ENCODE results near the gene SYCE3.
"Not testable (repeated sequence)": the region's sequence is repeated elsewhere in the genome, so short reads cannot be mapped to it uniquely, and the experiment has no call there.

The SYCE3 gene, protein sequence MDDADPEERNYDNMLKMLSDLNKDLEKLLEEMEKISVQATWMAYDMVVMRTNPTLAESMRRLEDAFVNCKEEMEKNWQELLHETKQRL

DNA sequence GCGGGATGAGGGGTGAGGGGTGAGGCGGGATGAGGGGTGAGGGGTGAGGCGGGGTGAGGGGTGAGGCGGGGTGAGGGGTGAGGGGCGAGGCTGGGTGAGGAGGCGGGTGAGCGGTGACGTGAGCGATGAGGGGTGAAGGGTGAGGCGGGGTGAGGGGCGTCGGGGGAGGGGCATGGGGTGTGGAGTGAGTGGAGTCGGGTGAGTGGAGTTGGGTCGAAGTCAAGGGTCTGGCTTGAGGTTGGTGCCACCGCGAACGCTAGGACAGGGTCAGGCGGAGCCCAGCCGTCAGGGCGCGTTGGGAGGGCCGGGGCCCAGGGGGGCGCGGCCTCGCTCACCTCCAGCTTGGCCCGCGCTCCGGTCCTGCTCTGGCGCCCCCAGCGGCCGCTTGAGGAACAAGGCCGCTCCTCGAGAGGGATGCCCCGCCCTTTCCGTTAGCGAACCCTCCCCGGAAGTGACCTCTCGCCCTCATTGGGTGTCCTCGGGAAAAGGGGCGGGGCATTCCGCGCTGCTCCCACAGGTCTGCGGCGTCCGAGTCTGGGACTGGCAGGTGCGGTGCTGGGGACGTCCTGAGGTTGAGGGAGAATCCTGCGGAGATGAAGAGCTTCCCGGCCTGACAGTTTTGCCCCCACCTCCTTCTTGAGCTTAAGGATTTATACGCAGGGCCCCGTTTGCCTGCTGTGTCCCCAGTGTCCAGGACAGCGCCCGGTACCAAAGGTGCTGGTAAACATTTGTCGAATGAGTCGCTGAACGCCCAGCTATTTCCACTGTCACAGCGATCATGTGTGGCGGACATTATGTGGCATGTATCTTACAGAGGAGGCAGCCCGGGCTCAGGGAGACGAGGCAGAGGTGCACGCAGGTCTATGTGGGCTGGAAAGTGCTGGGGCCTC is at the start of gene SYCE3:
Gene SYCE3 (minus strand): TSS at position 397 of the 890 bp plus-strand sequence. CDS start 6,514 bp downstream, outside the sequence.
- DNase-seq (ENCODE audit: low read depth in 2 of 2), result peak; percentile 68 to 74

DNA sequence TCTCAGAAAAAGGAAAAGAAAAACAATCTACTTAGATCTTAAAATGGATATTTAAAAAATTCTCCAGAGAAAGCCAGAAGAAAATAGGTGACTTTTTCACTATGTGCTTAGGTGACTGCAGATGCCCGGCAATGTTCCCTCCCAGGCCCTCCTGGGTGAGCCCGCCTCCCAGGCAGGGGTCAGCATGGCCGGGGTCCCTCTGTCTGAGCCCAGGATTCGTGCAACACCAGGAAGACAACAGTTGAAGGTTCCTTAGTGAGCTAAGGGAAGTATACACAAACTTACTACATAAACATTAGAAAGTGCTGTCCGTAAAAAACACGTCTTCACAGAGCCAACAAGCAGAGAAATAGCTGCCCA is 49.4 kb upstream of the SYCE3 start:
- no peak for DNase-seq (ENCODE audit: low read depth in 2 of 2)

DNA sequence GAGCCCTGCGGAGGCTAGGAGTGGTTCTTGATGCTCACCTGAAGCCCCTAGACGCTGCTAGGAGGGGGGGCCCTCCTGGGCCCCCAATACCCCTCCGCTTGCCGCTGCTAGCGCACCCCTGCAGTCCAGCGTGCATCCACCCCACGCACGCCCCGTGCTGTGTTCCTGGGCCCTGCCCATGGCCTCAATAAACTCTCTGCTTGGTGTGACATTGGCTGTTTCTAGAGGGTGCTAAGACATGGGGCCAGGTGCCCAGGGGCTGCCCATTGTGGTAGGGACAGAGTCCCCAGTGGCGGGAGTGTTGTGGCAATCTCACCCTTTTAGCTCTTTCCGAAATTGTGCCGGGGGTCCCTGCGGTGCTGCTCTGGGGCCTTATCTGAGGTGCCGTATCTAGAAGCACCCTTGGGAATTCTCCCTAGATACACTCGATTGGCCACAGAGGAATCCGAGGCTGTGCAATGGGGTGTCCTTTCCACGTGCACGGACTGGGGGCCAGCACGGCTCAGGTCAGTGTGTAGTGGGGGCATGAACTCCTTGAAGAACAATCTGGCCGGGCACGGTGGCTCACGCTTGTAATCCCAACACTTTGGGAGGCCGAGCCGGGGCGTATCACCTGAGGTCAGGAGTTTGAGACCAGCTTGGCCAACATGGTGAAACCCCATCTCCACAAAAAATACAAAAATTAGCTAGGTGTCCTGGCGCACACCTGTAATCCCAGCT is 48.8 kb upstream of the SYCE3 start:
- no peak for DNase-seq (ENCODE audit: low read depth in 2 of 2)

DNA sequence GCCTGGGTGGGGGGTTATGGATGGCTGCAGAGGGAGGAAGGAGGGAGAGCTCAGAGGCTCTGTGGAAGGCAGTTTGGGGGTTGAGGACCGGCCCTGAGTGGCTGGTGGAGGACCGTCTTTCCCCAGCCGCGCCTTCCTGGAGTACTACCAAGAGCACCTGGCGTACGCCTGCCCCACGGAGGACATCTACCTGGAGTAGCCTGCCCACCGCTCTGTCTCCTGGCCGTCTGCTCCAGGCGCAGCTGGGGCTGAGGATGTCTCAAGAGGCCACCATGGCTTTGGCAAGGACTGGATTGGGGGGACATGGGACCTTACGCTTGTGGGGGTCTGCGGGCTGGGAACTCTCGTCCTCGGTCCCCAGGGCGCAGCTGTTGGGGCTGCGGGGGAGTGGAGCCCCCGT is 47.9 kb upstream of the SYCE3 start:
- no peak for DNase-seq (ENCODE audit: low read depth in 2 of 2)

DNA sequence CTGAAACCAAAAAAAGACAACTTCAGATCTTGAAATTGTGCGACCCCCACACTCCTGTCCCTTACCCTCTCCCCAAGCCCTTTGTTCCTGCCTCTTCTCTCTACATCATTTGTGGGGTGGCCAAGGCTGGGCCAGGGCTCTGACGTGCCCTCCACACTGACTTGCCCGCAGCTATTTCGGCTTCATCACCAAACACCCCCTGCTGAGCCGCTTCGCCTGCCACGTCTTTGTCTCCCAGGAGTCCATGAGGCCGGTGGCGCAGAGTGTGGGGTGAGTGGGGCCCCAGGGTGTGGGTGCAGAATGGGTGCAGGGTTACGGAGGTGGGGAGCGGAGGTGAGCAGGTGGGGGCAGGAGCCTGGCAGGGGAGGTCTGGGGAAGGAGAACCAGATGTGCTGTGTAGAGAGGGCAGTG is 47.3 kb upstream of the SYCE3 start:
- no peak for DNase-seq (ENCODE audit: low read depth in 2 of 2)

DNA sequence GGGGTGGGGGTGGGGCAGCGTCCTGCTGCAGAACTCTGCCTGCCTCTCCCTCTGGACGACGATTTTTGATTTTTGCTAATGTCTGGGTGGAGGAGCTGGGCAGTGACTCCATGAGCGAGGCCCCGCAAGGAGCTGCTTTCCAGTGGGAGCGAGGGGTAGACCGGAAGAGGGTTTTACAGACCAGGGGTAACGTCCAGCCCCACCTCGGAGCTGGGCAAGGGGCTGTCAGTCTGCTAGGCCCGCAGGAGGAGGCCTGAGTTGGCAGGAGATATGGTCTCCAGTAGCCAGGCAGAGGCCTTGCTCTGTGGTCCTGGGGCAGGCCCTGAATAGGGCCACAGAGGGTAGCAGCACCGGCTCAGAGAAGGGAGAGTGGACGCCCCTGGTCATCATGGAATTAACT is 46.9 kb upstream of the SYCE3 start:
- DNase-seq (ENCODE audit: low read depth in 2 of 2), result no peak

DNA sequence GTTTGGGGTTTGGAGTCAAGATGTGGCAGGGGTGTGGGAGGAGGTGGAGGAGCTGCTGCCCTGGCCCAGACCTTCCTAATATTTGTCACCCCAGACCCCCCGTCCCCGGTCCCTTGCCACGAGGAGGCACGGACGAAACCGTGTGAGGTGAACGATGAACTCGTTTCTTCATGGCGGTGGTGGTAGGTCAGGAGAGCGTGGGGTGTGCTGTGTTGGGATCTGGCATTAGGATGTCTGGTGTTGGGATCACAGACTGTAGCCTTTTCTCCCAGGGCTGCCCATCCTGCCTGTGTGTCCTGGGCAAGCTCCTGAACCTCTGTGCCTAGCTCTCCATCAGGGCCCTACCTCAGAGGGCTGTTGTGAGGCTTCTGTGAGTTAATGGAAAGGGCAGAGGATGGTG is 46.3 kb upstream of the SYCE3 start:
- no peak for DNase-seq (ENCODE audit: low read depth in 2 of 2)

DNA sequence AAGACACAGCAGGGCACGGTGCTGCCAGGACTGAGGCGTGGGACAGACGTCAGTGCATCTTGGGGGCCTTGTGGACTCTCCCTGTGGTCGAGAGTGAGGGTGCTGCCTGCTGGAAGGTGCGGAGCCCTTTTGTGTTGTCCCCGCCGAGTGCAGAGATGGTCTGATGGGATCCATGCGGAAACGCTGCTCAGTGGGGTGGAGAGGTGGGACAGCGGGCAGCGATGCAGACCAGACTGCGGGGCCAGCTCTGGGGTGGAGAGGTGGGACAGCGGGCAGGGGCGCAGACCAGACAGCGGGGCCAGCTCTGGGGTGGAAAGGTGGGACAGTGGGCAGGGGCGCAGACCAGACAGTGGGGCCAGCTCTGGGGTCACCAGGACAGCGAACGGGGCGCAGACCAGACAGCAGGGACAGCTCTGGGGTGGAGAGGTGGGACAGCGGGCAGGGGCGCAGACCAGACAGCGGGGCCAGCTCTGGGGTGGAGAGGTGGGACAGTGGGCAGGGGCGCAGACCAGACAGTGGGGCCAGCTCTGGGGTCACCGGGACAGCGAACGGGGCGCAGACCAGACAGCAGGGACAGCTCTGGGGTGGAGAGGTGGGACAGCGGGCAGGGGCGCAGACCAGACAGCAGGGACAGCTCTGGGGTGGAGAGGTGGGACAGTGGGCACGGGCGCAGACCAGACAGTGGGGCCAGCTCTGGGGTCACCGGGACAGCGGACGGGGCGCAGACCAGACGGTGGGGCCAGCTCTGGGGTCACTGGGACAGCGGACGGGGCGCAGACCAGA is 45.5 kb upstream of the SYCE3 start:
- not testable (repeated sequence) for DNase-seq (ENCODE audit: low read depth in 2 of 2)

DNA sequence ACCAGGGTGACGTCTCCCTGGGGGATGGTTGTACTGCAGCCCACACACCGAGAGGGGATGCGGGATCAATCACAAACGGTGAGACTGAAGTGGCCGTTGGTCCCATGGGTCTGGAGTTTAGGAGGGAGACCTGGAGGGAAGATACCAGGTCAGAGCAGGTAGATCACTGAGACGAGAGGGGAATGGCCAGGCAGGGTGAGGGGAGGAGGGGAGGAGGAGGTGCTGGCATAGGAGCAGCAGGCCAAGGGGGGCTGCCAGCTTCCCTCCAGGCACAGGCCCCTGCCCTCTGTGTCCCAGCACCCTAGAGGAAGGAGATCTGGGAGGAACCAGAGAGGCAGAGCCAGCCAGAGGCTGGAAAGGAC is 44.9 kb upstream of the SYCE3 start:
- DNase-seq (ENCODE audit: low read depth in 2 of 2), result no peak

DNA sequence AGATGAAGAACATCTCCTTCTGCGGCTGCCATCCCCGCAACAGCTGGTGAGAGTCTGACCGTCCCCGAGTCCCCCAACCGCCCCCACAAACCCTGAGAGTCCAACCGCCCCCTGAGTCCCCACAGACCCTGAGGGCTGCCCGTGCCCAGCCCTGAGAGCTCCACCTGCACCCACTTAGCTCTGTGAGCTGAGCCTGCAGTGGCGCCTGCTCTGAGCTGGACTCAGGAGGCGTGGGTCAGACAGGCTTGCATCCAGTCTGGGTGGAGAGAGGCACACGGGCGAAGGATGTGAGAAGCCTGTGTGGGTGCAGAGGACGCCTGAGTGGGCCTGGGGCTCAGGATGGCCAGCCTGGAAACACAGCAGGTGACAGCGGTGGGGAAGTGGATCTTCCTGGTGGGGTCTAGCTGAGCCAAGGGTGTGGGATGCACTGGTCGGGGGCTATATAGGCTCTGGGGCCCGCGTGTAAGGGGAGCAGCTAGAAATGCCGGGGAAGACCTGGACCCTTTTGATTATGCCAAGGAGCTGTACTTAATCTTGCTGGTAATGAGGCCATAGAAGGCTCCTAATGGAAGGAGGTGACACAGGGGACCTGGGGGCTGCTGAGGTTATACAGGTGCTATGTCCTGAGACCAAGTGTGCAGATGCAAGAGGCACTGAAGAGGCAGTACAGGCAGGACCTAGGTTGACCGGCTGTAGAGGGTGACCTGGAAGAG is 44.4 kb upstream of the SYCE3 start:
- DNase-seq (ENCODE audit: low read depth in 2 of 2), result no peak

DNA sequence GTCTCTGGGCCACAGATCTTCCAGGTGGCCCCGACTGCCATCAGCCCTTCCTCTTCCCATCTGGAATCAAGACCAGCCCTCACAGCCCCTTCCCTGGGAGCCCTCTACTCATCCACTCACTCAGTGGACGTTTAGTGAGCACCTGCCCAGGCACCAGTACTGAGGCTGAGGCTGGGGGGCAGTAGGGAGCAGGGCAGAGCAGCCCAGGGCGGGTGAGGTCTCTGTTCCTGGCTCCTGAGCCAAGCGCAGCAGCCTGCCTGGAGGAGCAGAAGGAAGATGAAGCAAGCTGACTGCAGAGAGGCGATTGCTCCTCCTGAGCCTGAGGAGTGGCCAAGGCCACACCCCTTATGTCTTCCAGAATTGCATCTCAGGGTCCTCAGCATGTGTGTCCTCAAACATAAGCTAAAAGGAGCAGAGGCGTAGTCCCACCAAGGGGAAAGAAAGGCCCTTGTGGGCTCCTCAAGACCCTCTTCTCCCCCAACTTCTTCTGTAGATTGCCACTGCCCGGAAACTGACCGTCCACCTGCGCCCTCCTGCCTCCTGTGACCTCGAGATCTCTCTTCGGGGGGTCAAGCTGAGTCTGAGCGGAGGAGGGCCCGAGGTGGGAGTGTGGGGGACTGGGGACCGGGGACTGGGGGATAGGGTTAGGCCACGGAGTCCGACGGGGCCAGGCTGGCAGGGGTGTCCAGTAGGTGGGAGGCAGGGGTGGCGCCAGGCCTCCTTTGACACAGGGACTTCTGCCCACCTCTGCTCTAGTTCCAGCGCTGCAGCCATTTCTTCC is 43.6 kb upstream of the SYCE3 start:
- DNase-seq (ENCODE audit: low read depth in 2 of 2), result no peak

DNA sequence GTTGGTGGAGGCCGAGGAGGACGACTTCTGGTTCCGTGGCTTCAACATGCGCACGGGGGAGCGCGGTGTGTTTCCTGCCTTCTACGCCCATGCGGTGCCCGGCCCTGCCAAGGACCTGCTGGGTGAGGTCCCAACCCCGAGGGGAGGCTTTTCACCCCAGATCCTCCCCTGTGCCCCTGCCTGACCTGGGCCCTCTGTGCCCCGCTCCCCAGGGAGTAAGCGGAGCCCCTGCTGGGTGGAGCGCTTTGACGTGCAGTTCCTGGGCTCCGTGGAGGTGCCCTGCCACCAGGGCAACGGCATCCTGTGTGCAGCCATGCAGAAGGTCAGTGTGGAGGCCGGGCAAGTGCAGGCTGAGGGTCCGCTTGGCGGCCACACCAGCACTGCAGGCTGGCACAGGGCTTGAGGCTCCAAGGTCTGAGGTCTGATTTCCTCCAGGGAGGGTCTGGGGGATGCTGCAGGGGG is 42.9 kb upstream of the SYCE3 start:
- no peak for DNase-seq (ENCODE audit: low read depth in 2 of 2)

DNA sequence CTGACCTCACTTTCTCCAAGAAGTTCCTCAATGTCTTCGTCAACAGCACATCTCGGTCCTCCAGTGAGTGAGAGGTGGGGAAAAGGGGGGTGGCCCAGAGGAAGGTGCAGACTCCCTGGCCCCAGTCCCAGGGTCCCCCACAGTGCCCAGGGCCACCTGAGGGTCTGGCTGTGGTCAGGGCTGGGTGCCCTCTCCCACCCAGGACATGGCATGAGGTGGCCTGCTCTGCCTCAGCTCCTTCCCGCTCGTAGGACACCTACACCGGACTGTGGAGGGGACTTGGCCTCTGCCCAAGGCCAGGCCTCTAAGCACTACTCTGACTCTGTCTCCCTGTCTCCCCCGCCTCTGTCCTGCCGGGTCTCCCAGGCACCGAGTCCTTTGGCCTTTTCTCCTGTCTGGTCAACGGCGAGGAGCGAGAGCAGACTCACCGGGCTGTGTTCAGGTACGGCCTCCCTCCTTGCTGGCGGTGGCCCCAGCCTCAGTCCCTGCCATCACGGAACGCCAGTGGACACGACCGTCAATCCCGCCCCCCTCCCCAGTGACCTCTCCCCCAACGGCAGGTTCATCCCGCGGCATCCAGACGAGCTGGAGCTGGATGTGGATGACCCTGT is 42.4 kb upstream of the SYCE3 start:
- no peak for DNase-seq (ENCODE audit: low read depth in 2 of 2)

DNA sequence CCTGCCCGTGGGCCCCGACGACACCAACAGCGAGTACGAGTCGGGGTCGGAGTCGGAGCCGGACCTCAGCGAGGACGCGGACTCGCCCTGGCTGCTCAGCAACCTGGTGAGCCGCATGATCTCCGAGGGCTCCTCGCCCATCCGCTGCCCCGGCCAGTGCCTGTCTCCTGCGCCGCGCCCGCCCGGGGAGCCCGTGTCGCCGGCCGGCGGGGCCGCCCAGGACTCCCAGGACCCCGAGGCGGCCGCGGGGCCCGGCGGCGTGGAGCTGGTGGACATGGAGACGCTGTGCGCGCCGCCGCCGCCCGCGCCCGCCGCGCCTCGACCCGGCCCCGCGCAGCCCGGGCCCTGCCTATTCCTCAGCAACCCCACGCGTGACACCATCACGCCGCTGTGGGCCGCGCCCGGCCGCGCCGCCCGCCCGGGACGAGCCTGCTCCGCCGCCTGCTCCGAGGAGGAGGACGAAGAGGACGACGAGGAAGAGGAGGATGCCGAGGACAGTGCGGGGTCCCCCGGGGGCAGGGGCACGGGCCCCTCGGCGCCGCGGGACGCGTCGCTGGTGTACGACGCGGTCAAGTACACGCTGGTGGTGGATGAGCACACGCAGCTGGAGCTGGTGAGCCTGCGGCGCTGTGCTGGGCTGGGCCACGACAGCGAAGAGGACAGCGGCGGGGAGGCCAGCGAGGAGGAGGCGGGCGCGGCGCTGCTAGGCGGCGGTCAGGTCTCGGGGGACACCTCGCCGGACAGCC is 41.7 kb upstream of the SYCE3 start:
- no peak for DNase-seq (ENCODE audit: low read depth in 2 of 2)

DNA sequence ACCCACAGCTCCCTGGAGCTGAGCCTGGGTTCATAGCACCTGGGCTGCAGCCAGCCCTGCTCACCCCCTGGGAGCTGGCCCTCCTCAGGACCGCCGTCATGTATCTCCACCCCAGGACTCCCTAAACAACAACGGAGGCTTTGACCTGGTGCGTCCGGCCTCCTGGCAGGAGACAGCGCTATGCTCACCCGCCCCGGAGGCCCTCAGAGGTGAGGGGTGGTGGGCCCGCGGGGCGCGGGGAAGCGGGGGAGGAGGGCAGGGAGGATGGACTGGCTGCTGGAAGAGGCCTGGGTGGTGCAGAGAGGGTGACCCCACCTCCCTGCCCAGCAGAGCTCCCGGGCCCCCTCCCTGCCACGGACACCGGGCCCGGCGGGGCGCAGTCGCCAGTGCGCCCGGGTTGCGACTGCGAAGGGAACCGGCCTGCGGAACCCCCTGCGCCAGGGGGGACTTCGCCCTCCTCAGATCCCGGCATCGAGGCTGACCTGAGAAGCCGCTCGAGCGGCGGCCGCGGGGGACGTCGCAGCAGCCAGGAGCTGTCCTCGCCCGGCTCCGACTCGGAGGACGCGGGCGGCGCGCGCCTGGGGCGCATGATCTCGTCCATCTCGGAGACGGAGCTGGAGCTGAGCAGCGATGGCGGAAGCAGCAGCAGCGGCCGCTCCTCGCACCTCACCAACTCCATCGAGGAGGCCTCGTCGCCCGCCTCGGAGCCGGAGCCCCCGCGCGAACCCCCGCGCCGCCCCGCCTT is 41.0 kb upstream of the SYCE3 start:
- no peak for DNase-seq (ENCODE audit: low read depth in 2 of 2)

DNA sequence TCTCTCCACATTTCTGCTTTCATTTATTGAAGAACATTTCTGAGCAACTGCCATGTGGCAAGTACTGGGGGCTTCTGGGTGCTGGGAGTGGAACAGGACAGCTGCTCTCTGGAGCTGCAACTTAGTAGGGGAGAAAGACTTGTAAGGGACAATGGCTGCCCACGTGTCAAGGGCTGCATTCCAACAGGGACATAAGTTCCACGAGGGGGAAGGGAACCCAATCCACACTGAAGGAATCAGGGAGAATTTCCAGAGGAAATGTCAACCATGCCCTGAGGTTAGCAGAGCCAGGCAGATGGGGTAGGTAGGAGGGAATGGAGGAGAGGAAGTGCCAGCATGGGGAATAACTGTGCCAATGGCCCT is 39.6 kb upstream of the SYCE3 start:
- no peak for DNase-seq (ENCODE audit: low read depth in 2 of 2)

DNA sequence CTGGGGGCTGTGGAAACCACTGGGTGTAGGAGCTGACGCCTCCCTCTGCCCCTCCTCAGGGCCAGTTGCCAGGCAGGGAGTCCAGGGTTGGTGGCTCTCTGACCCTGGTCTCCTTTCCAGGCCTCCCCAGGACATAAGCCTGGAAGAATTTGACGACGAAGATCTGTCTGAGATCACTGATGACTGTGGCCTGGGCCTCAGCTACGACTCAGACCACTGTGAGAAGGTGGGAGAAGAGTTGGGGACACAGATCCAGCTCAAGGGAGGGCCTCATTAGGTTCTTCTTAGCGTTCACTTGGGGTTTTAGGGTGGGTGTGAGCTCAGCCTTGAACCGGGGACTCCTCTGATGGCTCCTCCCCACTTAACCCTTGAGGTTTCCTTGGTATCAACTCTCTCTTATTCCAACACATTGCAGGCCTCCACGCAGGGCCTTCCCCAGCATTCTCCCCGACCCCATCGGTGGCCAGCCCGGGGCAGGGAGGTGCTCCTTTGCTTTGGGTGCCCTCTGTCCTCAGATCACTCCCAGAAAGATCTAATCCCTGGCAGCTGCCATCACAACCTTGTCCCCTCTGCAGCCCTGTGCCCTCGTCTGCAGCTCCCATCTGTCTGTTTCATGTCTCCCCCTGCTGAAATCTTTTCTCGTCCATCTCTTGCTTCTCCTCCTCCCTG is 39.1 kb upstream of the SYCE3 start:
- DNase-seq (ENCODE audit: low read depth in 2 of 2), result no peak

DNA sequence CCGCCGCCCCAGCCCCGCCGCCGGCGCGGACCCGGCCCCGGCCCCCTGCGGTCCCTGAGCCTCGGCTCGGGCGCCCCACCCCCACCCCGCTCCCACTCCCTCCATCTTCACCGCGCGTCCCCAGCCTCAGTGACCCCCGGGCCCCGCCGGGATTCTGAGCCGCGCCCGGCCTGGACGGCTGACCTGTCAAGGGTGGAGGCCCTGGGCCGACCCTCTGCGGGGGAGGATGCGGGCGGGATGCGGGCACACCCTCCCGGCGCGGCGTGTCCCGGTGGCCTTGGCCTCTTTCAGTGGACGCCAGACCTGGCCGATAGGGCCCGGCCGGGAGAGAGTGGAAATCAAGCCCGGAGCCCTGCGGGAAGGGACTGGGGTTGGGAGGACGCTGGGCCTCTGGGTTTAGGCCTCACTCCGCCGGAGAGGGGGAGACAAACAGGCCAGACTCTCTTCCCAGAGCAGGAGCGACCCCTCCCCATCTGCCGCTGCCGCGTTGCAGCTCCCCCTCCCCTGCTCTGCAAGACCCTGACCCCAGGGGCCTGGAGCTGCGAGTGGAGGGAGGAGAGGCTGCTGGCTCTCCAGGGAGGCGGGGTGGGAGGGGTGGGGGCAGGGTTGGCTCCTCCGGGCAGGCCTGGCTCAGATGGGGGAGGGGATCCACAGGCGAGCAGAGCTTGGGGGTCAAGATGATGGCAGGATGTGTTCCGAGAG is 38.4 kb upstream of the SYCE3 start:
- no peak for DNase-seq (ENCODE audit: low read depth in 2 of 2)

Data from fibroblast of skin of left biceps (primary cell).